Sigmoid colon (tissue), 7 donors: ENCODE data around the gene SDK1. TPM values are rescaled to one million over a fixed set of nuclear protein-coding genes. Genes with fewer than 3 reads are reported as not detected.
A peak's percentile ranks its signal among the peaks of the same experiment; 100 is the strongest.

Experiments
- DNase-seq: peaks from one replicate; pipeline ENCODE4 v3.0.0-alpha.2; 2019
- H3K27ac ChIP-seq, 4 donors: fragments of 200-600 bp; sonication (generic); one replicate each; pipeline ENCODE4 v1.5.1; 2016 to 2019; ENCODE audit warnings: mild to moderate bottlenecking in 1 of 4
- H3K27me3 ChIP-seq, 3 donors: fragments of 200-600 bp; sonication (generic); one replicate each; pipeline ENCODE4 v1.5.1; 2019; ENCODE audit warnings: mild to moderate bottlenecking in 1 of 3
- H3K36me3 ChIP-seq, 4 donors: fragments of 200-600 bp; sonication (generic); one replicate each; pipeline ENCODE4 v1.5.1; 2016 to 2019
- H3K4me1 ChIP-seq, 4 donors: fragments of 200-600 bp; sonication (generic); one replicate each; pipeline ENCODE4 v1.5.1; 2017 to 2019
- H3K4me3 ChIP-seq, 4 donors: fragments of 200-600 bp; sonication (generic); one replicate each; pipeline ENCODE4 v1.5.1; 2017 to 2019; ENCODE audit warnings: mild to moderate bottlenecking in 2 of 4, moderate library complexity in 1 of 4
- H3K9me3 ChIP-seq, 4 donors: fragments of 200-600 bp in 3 of 4; sonication (generic) in 3 of 4; one replicate each; pipeline versions ENCODE4 v1.5.1 to v1.6.1; 2013 to 2019
- EP300 ChIP-seq, 4 donors: sonication (generic); formaldehyde crosslinking; IDR thresholded peaks; one replicate each; pipeline ENCODE4 v1.6.1; 2017; ENCODE audit warnings: antibody characterized with exemption in 4 of 4
- POLR2A ChIP-seq, 2 donors: fragments of 450-650 bp; IDR thresholded peaks; one replicate each; pipeline ENCODE4 v1.6.1; 2016; ENCODE audit warnings: antibody characterized with exemption in 2 of 2, mild to moderate bottlenecking in 2 of 2, moderate library complexity in 2 of 2
- POLR2AphosphoS5 ChIP-seq, 4 donors: sonication (generic); formaldehyde crosslinking; IDR thresholded peaks; one replicate each; pipeline ENCODE4 v1.6.1; 2017; ENCODE audit warnings: antibody characterized with exemption in 4 of 4
- WGBS, 2 donors: extraction: QIAGEN DNeasy Blood & Tissue Kit; methylation state at CpG; one replicate each; pipeline ENCODE4 v1.1.7; 2013; 5-methylcytosine and 5-hydroxymethylcytosine counted together
- intact Hi-C: fragments of 100-400 bp; cut with DNase I; formaldehyde crosslinking; loops from one replicate; pipeline ENCODE4 v1.15.1; 2023
- polyA plus RNA-seq, 3 donors: library from polyadenylated mRNA; stranded (reverse); fragments of 200-250 nt; gene quantifications; one replicate each; pipeline ENCODE4 v1.2.3, GENCODE V29; 2013
- total RNA-seq, 4 donors: library from RNA; depleted of rRNA; stranded (reverse); fragments of >200 nt; gene quantifications; one replicate each; pipeline ENCODE4 v1.1.0, GENCODE V29; 2016
- TF ChIP-seq, protein P1 (sequence below), 4 experiments: fragments of 450-650 bp in 3 of 4; fragments of 200-600 bp in 1 of 4; IDR thresholded peaks; one replicate each; pipeline ENCODE4 v1.5.1; 2016 to 2019; ENCODE audit warnings: antibody characterized with exemption in 4 of 4, mild to moderate bottlenecking in 3 of 4, moderate library complexity in 2 of 4
- donor health status: healthy with polysubstance abuse.
- donor health status: Bipolar disorder and iron deficiency.
- donor health status: healthy.

The SDK1 gene
- total and polyA plus RNA-seq, 7 donors = under 0.01 to 23.0 (median 10.0) TPM; not detected in 1

DNA sequence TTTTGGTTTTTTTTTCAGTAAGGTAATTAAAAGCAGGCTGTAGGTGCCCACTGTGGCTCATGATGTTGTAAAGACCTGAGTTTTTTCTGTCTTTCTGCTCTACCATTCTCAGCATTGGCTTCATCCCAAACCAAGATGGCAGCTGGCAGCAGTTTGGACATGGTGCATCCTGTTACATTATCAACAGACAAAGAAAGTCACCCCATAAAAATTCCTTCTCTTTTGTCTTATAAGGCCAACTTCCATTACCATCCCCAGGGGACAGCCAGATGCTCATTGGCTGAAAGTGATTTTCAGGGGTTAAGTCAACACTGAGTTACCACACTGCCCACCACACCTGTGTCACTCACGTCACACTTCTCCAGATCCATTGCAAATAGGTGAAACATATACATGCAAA is 558.4 kb downstream of the SDK1 start:
- Histone ChIP-seq H3K27me3 (no peaks in the 10 kb centered on the region), H3K4me1 (peaks cover 0 to 16% (median 12%) of the 10 kb centered on the region in 4 donors), H3K36me3 (no peaks in the 10 kb centered on the region), H3K27ac (no peak overlapping the region), H3K9me3 (no peaks in the 10 kb centered on the region), H3K4me3 (no peak overlapping the region)
- 88 to 93% methylated on average over 1 of the region's 1 CpG for WGBS, 2 donors
- no peak for DNase-seq
- intact Hi-C loops = no loop called here
- TF ChIP-seq POLR2A (IDR thresholded peaks at IDR 0.05) (no peak), EP300 (IDR thresholded peaks at IDR 0.05) (no peak), POLR2AphosphoS5 (IDR thresholded peaks at IDR 0.05) (no peak)
- TF ChIP-seq, protein P1, sequence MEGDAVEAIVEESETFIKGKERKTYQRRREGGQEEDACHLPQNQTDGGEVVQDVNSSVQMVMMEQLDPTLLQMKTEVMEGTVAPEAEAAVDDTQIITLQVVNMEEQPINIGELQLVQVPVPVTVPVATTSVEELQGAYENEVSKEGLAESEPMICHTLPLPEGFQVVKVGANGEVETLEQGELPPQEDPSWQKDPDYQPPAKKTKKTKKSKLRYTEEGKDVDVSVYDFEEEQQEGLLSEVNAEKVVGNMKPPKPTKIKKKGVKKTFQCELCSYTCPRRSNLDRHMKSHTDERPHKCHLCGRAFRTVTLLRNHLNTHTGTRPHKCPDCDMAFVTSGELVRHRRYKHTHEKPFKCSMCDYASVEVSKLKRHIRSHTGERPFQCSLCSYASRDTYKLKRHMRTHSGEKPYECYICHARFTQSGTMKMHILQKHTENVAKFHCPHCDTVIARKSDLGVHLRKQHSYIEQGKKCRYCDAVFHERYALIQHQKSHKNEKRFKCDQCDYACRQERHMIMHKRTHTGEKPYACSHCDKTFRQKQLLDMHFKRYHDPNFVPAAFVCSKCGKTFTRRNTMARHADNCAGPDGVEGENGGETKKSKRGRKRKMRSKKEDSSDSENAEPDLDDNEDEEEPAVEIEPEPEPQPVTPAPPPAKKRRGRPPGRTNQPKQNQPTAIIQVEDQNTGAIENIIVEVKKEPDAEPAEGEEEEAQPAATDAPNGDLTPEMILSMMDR (IDR thresholded peaks at IDR 0.05) = no peak

DNA sequence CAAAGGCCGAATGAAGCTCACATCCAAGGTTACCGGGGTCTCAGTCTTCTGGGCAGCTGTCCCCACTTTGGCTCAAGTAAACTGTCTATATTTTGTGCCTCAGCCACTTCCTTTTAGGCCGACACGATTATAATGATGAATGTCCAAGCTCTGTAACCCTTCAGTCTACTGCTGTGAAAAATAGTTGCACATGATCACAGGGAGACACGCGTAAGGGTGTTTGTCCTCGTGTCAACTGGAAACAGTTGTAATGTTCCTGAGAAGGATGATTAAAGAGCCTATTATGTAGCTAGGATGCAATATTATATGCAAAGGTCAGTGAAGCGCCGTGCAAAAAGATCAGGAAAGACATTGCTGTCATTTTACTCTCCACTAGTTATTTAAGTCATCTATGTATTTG is 559.9 kb downstream of the SDK1 start:
- Histone ChIP-seq H3K4me3 (no peak overlapping the region), H3K36me3 (no peaks in the 10 kb centered on the region), H3K9me3 (no peaks in the 10 kb centered on the region), H3K27ac (no peak overlapping the region), H3K4me1 (peaks cover 0 to 16% (median 12%) of the 10 kb centered on the region in 4 donors), H3K27me3 (no peaks in the 10 kb centered on the region)
- no peak for DNase-seq
- WGBS, 2 donors = 73 to 78% methylated on average over 9 of the region's 9 CpGs
- TF ChIP-seq POLR2A (IDR thresholded peaks at IDR 0.05) (no peak), POLR2AphosphoS5 (IDR thresholded peaks at IDR 0.05) (no peak), EP300 (IDR thresholded peaks at IDR 0.05) (no peak)
- TF ChIP-seq, protein P1 (IDR thresholded peaks at IDR 0.05) = no peak
- intact Hi-C loops = no loop called here

DNA sequence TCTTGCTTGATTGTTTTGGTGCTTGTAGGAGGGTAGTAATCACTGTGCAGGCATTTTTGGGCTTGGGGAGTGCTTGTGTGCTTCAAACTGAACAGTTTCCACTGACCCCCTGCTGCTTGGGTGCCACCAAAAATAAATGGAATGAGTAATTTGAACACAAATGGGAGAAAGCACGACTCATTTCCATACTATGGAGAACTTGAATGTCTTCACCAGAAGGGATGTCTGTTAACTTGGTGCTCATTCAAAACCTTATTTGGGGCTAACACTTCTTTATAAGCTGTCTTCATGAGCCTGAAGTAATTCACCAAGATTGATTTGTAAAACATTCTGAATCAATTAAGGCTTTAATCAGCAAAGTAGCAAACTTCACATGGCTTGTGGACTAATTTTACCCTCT is 560.3 kb downstream of the SDK1 start:
- Histone ChIP-seq H3K27me3 (no peaks in the 10 kb centered on the region), H3K9me3 (no peaks in the 10 kb centered on the region), H3K4me1 (peaks cover 0 to 16% (median 12%) of the 10 kb centered on the region in 4 donors), H3K27ac (peak overlapping the region in 1 of 4 donors; percentile 53), H3K4me3 (no peak overlapping the region), H3K36me3 (no peaks in the 10 kb centered on the region)
- WGBS, 2 donors = 52 to 59% methylated on average over 1 of the region's 1 CpG
- TF ChIP-seq POLR2A (IDR thresholded peaks at IDR 0.05) (no peak), EP300 (IDR thresholded peaks at IDR 0.05) (no peak), POLR2AphosphoS5 (IDR thresholded peaks at IDR 0.05) (no peak)
- TF ChIP-seq, protein P1 (IDR thresholded peaks at IDR 0.05) = no peak
- intact Hi-C loops = no loop called here
- DNase-seq = no peak

DNA sequence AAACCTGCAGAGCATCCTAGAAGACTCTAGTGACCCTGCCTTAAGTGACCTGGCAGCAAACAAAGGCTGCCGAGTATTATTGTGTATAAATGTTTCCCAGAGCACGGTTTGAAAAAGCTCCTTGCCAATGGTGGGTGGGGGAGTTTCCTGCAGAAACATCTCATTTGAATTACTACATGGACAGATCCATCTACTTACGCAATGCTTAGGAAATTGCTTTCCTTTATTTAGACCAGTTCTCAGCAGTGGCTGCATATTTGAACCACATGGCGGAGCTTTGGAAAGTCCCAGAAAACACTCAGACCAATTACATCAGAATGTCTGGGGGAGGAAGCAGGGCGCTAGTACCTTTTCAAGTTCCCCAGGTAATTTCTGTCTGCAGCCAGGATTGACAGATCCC is 560.9 kb downstream of the SDK1 start:
- Histone ChIP-seq H3K36me3 (no peaks in the 10 kb centered on the region), H3K4me1 (peaks cover 0 to 16% (median 12%) of the 10 kb centered on the region in 4 donors), H3K9me3 (no peaks in the 10 kb centered on the region), H3K27me3 (no peaks in the 10 kb centered on the region), H3K4me3 (no peak overlapping the region), H3K27ac (peak overlapping the region in 1 of 4 donors; percentile 53)
- WGBS, 2 donors = 23 to 33% methylated on average over 5 of the region's 5 CpGs
- peak; percentile 67 for DNase-seq
- peak in 1 of 4 donors; percentile 68 for TF ChIP-seq EP300 (IDR thresholded peaks at IDR 0.05)
- TF ChIP-seq POLR2A (IDR thresholded peaks at IDR 0.05) = no peak
- TF ChIP-seq POLR2AphosphoS5 (IDR thresholded peaks at IDR 0.05) = peak; percentile 39 to 84 (median 50)
- TF ChIP-seq, protein P1 (IDR thresholded peaks at IDR 0.05) = no peak
- intact Hi-C loops = no loop called here

DNA sequence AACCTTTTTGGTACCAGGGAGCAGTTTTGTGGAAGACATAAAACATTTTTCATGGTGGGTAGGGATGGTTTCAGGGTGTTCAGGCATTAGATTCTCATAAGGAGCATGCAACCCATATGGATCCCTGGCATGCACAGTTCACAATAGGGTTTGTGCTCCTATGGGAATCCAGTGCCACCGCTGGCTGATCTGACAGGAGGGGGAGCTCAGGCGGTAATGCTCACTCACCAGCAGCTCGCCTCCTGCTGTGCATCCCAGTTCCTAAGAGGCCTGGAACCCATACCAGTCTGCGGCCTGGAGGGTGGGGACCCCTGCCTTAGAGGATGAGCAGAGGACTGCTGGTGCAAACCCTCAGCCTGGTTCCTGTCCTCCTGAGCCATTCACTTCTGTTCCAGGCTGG is 561.7 kb downstream of the SDK1 start:
- WGBS, 2 donors = 90 to 92% methylated on average over 4 of the region's 4 CpGs
- H3K27ac ChIP-seq = peak overlapping the region in 1 of 4 donors; percentile 53
- peaks cover 0 to 16% (median 12%) of the 10 kb centered on the region in 4 donors for H3K4me1 ChIP-seq
- no peak overlapping the region for H3K4me3 ChIP-seq
- no peaks in the 10 kb centered on the region for H3K9me3 ChIP-seq
- TF ChIP-seq EP300 (IDR thresholded peaks at IDR 0.05) = no peak
- TF ChIP-seq POLR2AphosphoS5 (IDR thresholded peaks at IDR 0.05) = no peak
- TF ChIP-seq, protein P1 (IDR thresholded peaks at IDR 0.05) = no peak
- TF ChIP-seq POLR2A (IDR thresholded peaks at IDR 0.05) = no peak
- no peak for DNase-seq
- H3K36me3 ChIP-seq = no peaks in the 10 kb centered on the region
- H3K27me3 ChIP-seq = no peaks in the 10 kb centered on the region
- intact Hi-C loops = no loop called here
